OCI-LY7 (cell line): ENCODE results near the gene RSPH1.

ENCODE experiments used
- CTCF ChIP-seq: fragments of 200-600 bp; sonication (generic); conservative IDR thresholded peaks from 2 replicates; pipeline ENCODE4 v1.5.1; 2014; ENCODE audit warnings: mild to moderate bottlenecking, antibody characterized with exemption, low read length, moderate library complexity, mixed read lengths
- EZH2phosphoT487 ChIP-seq: fragments of 200-600 bp; sonication (generic); IDR thresholded peaks from 2 replicates; pipeline ENCODE4 v1.6.1; 2018; ENCODE audit warnings: low read depth, borderline replicate concordance, mild to moderate bottlenecking, mixed run types, antibody characterized with exemption, low read length, moderate library complexity, mixed read lengths

DNA sequence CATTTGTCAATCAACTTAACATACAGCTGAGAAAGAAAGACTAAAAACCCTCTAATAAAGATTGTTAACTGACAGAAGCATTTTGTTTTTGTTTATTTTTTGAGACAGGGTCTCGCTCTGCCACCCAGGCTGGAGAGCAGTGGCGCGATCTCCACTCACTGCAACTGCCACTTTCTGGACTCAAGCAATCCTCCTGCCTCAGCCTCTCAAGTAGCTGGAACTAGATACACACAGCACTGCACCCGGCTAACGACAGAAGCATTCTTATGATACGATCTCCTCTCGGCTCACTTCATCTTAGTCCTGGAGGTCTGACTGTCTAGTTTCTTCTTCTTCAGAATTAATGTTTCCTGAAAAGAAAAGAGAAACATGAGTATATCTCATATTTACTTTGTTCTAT, 23.5 kb downstream of the RSPH1 start:
- TF ChIP-seq CTCF (no peak), EZH2phosphoT487 (no peak)
